Gastrocnemius medialis (tissue), 4 donors: ENCODE results near the gene LIMCH1. TPM values are rescaled to one million over a fixed set of nuclear protein-coding genes. Genes with fewer than 3 reads are reported as not detected.

Experiments used
- ATAC-seq, 2 donors: fragments of 150-250 bp; one replicate each; pipeline ENCODE4 v1.9.1; 2016
- DNase-seq, 2 donors: peaks; one replicate each; pipeline ENCODE4 v3.0.0-alpha.2; 2019
- H3K27ac ChIP-seq, 4 donors: fragments of 200-600 bp; sonication (generic); 1 replicate in 1 of 4; 2 replicates in 3 of 4; pipeline ENCODE4 v1.5.1; 2016 to 2018; ENCODE audit warnings: mild to moderate bottlenecking in 2 of 4, moderate library complexity in 1 of 4
- H3K27me3 ChIP-seq, 3 donors: fragments of 200-600 bp; sonication (generic) in 2 of 3; 1 replicate in 1 of 3; 2 replicates in 2 of 3; pipeline versions ENCODE4 v1.5.1 to v1.6.0; 2016 to 2019; ENCODE audit warnings: mild to moderate bottlenecking in 1 of 3, moderate library complexity in 1 of 3
- H3K36me3 ChIP-seq, 2 donors: fragments of 200-600 bp; sonication (generic) in 1 of 2; one replicate each; pipeline ENCODE4 v1.5.1; 2017 to 2018
- H3K4me1 ChIP-seq, 2 donors: fragments of 200-600 bp; sonication (generic) in 1 of 2; one replicate each; pipeline ENCODE4 v1.5.1; 2016 to 2017; ENCODE audit warnings: mild to moderate bottlenecking in 2 of 2
- H3K4me3 ChIP-seq, 4 donors: fragments of 200-600 bp; sonication (generic) in 3 of 4; 1 replicate in 1 of 4; 2 replicates in 3 of 4; pipeline ENCODE4 v1.5.1; 2016 to 2019; ENCODE audit warnings: mild to moderate bottlenecking in 2 of 4
- H3K9me3 ChIP-seq, 3 donors: fragments of 200-600 bp; sonication (generic) in 2 of 3; 1 replicate in 1 of 3; 2 replicates in 2 of 3; pipeline ENCODE4 v1.5.1; 2016 to 2019
- CTCF ChIP-seq, 5 experiments: fragments of 450-650 bp in 3 of 5; fragments of 200-600 bp in 2 of 5; sonication (generic) in 2 of 5; IDR thresholded peaks in 4 of 5; conservative IDR thresholded peaks in 1 of 5; 1 replicate in 4 of 5; 2 replicates in 1 of 5; pipeline ENCODE4 v1.5.1; 2016 to 2019; ENCODE audit warnings: antibody characterized with exemption in 5 of 5, mild to moderate bottlenecking in 3 of 5, moderate library complexity in 3 of 5
- POLR2A ChIP-seq, 2 donors: fragments of 450-650 bp; IDR thresholded peaks; one replicate each; pipeline ENCODE4 v1.6.1; 2017; ENCODE audit warnings: antibody characterized with exemption in 2 of 2, mild to moderate bottlenecking in 2 of 2, moderate library complexity in 2 of 2
- in situ Hi-C, 4 donors: fragments of 200-750 bp; cut with MboI; loops; one replicate each; pipeline versions ENCODE4 v1.15.0 to v1.8.0; 2017; ENCODE audit warnings: low sequenced_read_pairs in 4 of 4
- intact Hi-C: fragments of 100-400 bp; cut with DNase I; formaldehyde crosslinking; loops from one replicate; pipeline ENCODE4 v1.15.1; 2023; ENCODE audit warnings: low total_unique reads
- total RNA-seq, 4 donors: library from RNA; depleted of rRNA; stranded (reverse); fragments of >200 nt; gene quantifications; one replicate each; pipeline versions ENCODE4 v1.1.0 to v1.2.3, GENCODE V29; 2016

LIMCH1 gene
- total RNA-seq, 4 donors from 2014 or later, result 36.2 to 71.4 (median 52.1) TPM

- peaks cover 13 to 21% of the 10 kb centered on the region in 2 donors for H3K4me1 ChIP-seq
- H3K27me3 ChIP-seq, result no peaks in the 10 kb centered on the region
- TF ChIP-seq CTCF (IDR thresholded peaks at IDR 0.05 in 4 of 5, conservative IDR thresholded peaks at IDR 0.05 in 1 of 5) (no peak), POLR2A (IDR thresholded peaks at IDR 0.05) (no peak)
- intact Hi-C loops (no loop called here), in situ Hi-C loops (no loop called here)
- DNase-seq (no peak), ATAC-seq (no peak)
- H3K27ac ChIP-seq, result peak overlapping the region in 1 of 4 donors; percentile 9
- no peaks in the 10 kb centered on the region for H3K9me3 ChIP-seq
- no peak overlapping the region for H3K4me3 ChIP-seq
- H3K36me3 ChIP-seq, result peaks cover 0 to 15% of the 10 kb centered on the region in 2 donors
These were observed 71.9 kb downstream of the LIMCH1 start for GRCh38 chr4:41609851-41610250.

GRCh38 chr4:41610474-41610873 is 72.5 kb downstream of the LIMCH1 start:
- ATAC-seq, result no peak
- intact Hi-C loops, result no loop called here
- no peak overlapping the region for H3K27ac ChIP-seq
- H3K4me1 ChIP-seq, result peaks cover 13 to 21% of the 10 kb centered on the region in 2 donors
- H3K4me3 ChIP-seq, result no peak overlapping the region
- H3K9me3 ChIP-seq, result no peaks in the 10 kb centered on the region
- H3K27me3 ChIP-seq, result no peaks in the 10 kb centered on the region
- peaks cover 0 to 15% of the 10 kb centered on the region in 2 donors for H3K36me3 ChIP-seq
- no peak for TF ChIP-seq CTCF (IDR thresholded peaks at IDR 0.05 in 4 of 5, conservative IDR thresholded peaks at IDR 0.05 in 1 of 5)
- TF ChIP-seq POLR2A (IDR thresholded peaks at IDR 0.05), result no peak
- in situ Hi-C loops, result no loop called here
- no peak for DNase-seq

GRCh38 chr4:41611124-41611838 is 73.3 kb downstream of the LIMCH1 start:
- ATAC-seq, result peak in 1 of 2 donors; percentile 63
- H3K27me3 ChIP-seq, result no peaks in the 10 kb centered on the region
- H3K9me3 ChIP-seq, result no peaks in the 10 kb centered on the region
- intact Hi-C loops, result no loop called here
- H3K4me1 ChIP-seq, result peaks cover 13 to 21% of the 10 kb centered on the region in 2 donors
- no peak for DNase-seq
- H3K36me3 ChIP-seq, result peaks cover 0 to 15% of the 10 kb centered on the region in 2 donors
- H3K4me3 ChIP-seq, result no peak overlapping the region
- in situ Hi-C loops, result no loop called here
- TF ChIP-seq POLR2A (IDR thresholded peaks at IDR 0.05), result no peak
- TF ChIP-seq CTCF (IDR thresholded peaks at IDR 0.05 in 4 of 5, conservative IDR thresholded peaks at IDR 0.05 in 1 of 5), result no peak
- peak overlapping the region in 1 of 4 donors; percentile 52 for H3K27ac ChIP-seq

- Histone ChIP-seq H3K4me3 (no peak overlapping the region), H3K4me1 (peaks cover 13 to 21% of the 10 kb centered on the region in 2 donors), H3K36me3 (peaks cover 0 to 15% of the 10 kb centered on the region in 2 donors), H3K9me3 (no peaks in the 10 kb centered on the region), H3K27ac (peak overlapping the region in 3 of 4 donors; percentile 17 to 52 (median 29)), H3K27me3 (no peaks in the 10 kb centered on the region)
- DNase-seq, result no peak
- in situ Hi-C loops (no loop called here), intact Hi-C loops (no loop called here)
- peak; percentile 58 to 63 for ATAC-seq
- TF ChIP-seq POLR2A (IDR thresholded peaks at IDR 0.05) (no peak), CTCF (IDR thresholded peaks at IDR 0.05 in 4 of 5, conservative IDR thresholded peaks at IDR 0.05 in 1 of 5) (no peak)
These were observed 74.2 kb downstream of the LIMCH1 start for GRCh38 chr4:41611881-41612871.
